ENCODE measurements around the gene TMEM131.

Gene TMEM131

DNA sequence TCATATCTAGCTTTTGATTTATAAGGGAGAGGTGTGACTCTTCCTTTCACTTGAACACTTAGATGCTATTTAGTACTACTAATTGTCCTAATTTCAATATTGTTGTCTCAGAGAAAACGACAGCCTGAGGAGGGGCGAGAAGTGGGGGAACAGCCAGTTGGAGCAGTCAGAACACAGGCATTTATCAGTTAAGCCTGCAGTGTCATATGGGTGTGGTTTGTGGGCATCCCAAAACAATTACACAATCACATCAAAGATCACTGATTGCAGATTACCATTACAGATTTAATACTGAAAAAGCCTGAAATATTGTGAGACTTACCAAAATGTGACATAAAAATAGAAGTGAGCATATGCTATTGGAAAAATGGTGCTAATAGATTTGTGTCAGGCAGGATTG, 15.8 kb downstream of the TMEM131 start:
- Histone ChIP-seq H3K9ac (ENCODE audit: low read length) (no peak overlapping the region), H3K4me1 (ENCODE audit: control insufficient read depth, insufficient read depth, low read length) (no peaks in the 10 kb centered on the region), H3K36me3 (ENCODE audit: control insufficient read depth, insufficient read depth, low read length) (no peaks in the 10 kb centered on the region), H3K27me3 (ENCODE audit: control insufficient read depth, insufficient read depth, low read length) (no peaks in the 10 kb centered on the region), H3K27ac (ENCODE audit: low read depth, low read length) (no peak overlapping the region), H3K4me3 (ENCODE audit: low read length) (no peak overlapping the region)

DNA sequence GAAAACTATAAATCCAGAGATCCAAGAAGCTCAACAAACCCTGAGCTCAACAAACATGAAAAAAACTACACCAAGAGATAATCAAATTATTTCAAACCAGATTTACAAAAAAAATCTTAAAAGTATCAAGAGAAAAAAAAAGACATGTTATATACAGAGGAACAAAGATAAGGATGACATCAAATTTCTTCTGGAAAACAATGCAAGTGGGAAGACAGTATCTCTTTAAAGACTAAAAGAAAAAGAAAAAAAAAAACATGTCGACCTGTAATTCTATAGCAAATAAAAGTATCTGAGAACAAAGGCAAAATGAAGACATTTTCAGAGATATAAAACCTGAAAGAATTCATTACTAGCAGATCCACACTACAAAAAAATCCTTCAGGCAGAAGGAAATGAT, 21.3 kb downstream of the TMEM131 start:
- Histone ChIP-seq H3K27me3 (ENCODE audit: control insufficient read depth, insufficient read depth, low read length) (no peaks in the 10 kb centered on the region), H3K9ac (ENCODE audit: low read length) (no peak overlapping the region), H3K27ac (ENCODE audit: low read depth, low read length) (no peak overlapping the region), H3K4me1 (ENCODE audit: control insufficient read depth, insufficient read depth, low read length) (peaks cover 1% of the 10 kb centered on the region), H3K36me3 (ENCODE audit: control insufficient read depth, insufficient read depth, low read length) (no peaks in the 10 kb centered on the region), H3K4me3 (ENCODE audit: low read length) (no peak overlapping the region)

DNA sequence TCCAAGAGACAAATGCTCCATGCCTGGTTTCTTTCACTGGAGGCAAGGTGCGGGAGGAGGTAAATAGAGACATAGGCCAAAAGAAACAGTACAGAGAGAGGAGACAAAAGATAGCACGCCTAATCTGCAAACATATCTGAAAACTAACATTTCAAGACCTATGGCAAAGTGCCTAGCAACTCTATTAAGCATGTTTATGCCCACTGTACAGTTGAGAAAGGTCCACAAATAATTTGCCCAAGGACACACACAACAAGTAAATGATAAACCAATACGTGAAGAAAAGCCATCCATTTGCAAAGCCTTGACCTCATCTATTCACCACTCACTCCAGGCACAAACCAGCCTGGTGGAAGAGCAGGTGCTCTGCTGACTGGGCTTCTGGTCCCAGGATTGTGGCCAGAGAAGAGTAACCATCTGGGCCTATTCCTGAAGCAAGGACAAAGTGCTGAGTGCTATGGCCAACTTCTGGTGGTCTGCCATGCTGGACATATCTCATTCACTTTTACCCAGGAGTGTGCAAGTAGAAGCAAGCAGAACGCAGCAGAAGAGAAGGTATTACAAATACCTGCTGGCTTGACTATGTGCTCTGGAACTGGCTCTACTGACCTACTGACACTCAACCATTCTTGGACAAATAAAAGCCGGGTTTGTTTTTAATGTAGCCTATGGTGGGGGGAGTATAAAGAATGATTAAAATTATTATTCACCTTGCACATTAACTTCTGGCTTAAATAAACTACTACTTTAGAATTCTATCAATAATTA, 25.3 kb downstream of the TMEM131 start:
- no peaks in the 10 kb centered on the region for H3K36me3 ChIP-seq (ENCODE audit: control insufficient read depth, insufficient read depth, low read length)
- H3K4me1 ChIP-seq (ENCODE audit: control insufficient read depth, insufficient read depth, low read length), result peaks cover 5% of the 10 kb centered on the region
- no peak overlapping the region for H3K9ac ChIP-seq (ENCODE audit: low read length)
- no peaks in the 10 kb centered on the region for H3K27me3 ChIP-seq (ENCODE audit: control insufficient read depth, insufficient read depth, low read length)
- H3K4me3 ChIP-seq (ENCODE audit: low read length), result no peak overlapping the region
- no peak overlapping the region for H3K27ac ChIP-seq (ENCODE audit: low read depth, low read length)

DNA sequence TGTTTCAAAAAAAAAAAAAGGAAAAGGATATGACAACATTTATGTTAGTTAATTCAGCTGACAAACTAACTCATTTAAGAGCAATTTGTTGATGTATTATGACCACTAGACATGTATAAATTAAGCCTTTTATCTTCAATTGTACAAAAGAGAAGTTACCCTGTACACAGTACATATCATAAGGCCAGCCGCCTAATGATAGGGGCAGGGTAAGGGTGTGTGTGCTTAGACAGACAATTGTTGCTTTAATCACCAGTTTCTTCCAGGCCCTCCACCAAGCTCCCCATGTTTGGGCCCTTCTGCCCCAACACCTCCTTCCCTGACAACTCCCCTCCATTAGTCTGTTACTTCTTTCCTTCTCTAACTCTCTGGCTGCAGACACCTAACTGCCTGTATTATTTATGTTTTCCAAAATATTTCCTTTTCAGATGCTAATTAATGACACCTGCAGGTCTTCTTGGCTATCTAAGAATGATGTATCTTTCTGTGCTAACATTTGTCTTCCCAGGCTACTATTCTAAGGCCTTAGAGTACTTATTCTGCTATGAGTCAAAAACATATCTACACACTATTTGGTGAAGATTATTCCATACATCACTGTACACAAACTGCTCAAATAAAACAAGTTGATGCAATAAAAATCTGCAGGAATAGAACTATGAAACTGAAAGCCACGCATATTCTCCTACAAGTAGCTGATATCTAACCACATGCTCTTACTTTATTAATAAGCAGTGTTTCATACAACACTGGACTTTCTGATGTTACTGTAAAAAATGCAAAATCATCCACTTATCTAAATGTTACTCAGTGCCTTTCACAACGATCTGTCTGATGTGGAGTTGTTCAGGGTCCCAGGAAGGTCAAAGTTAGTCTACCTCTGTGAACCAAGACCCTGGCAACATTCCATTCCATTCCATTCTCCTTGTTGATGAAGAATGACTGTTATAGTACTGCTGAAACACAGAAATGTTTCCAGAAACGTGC, 26.4 kb downstream of the TMEM131 start:
- no peak overlapping the region for H3K9ac ChIP-seq (ENCODE audit: low read length)
- no peaks in the 10 kb centered on the region for H3K36me3 ChIP-seq (ENCODE audit: control insufficient read depth, insufficient read depth, low read length)
- H3K27ac ChIP-seq (ENCODE audit: low read depth, low read length), result no peak overlapping the region
- H3K4me3 ChIP-seq (ENCODE audit: low read length), result no peak overlapping the region
- H3K4me1 ChIP-seq (ENCODE audit: control insufficient read depth, insufficient read depth, low read length), result peaks cover 5% of the 10 kb centered on the region
- no peaks in the 10 kb centered on the region for H3K27me3 ChIP-seq (ENCODE audit: control insufficient read depth, insufficient read depth, low read length)

DNA sequence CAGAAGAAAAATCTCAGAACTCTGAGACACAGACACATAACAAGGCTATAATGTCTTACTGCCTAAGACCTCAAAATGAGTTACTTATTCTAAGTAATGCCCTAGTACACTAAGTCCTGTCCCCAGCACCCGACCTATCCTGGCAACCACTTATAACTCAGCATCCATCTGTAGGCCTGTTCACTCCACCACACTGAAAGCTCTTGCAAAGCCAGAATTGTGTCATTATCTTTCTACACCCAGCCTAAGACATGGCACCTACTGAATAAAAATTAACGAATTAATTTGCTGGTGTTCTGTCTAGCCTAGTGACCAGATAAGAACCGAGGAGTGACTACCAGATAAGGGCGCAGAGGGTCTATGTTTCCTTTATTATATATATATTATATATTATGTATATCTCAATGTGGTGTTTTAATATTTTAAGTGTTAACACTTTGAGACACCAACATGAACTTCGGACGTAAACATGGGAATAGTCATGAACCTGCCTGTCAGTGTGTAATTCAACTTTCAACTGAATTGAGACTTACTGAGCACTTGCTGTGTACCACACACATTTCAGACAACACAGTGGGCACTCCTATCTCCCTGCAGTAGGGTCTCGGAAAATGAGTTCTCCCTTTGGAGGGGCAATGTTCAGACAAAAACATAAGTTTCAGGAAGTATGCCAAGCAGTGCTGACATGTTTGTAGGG, 27.7 kb downstream of the TMEM131 start:
- H3K27me3 ChIP-seq (ENCODE audit: control insufficient read depth, insufficient read depth, low read length), result no peaks in the 10 kb centered on the region
- peaks cover 5% of the 10 kb centered on the region for H3K4me1 ChIP-seq (ENCODE audit: control insufficient read depth, insufficient read depth, low read length)
- H3K4me3 ChIP-seq (ENCODE audit: low read length), result no peak overlapping the region
- no peak overlapping the region for H3K27ac ChIP-seq (ENCODE audit: low read depth, low read length)
- no peak overlapping the region for H3K9ac ChIP-seq (ENCODE audit: low read length)
- H3K36me3 ChIP-seq (ENCODE audit: control insufficient read depth, insufficient read depth, low read length), result no peaks in the 10 kb centered on the region

- H3K27me3 ChIP-seq (ENCODE audit: control insufficient read depth, insufficient read depth, low read length), result no peaks in the 10 kb centered on the region
- H3K4me1 ChIP-seq (ENCODE audit: control insufficient read depth, insufficient read depth, low read length), result peaks cover 5% of the 10 kb centered on the region
- H3K9ac ChIP-seq (ENCODE audit: low read length), result no peak overlapping the region
- no peak overlapping the region for H3K4me3 ChIP-seq (ENCODE audit: low read length)
- no peaks in the 10 kb centered on the region for H3K36me3 ChIP-seq (ENCODE audit: control insufficient read depth, insufficient read depth, low read length)
- no peak overlapping the region for H3K27ac ChIP-seq (ENCODE audit: low read depth, low read length)
Measured at GRCh38 chr2:97967216-97967592, 28.5 kb downstream of the TMEM131 start.

DNA sequence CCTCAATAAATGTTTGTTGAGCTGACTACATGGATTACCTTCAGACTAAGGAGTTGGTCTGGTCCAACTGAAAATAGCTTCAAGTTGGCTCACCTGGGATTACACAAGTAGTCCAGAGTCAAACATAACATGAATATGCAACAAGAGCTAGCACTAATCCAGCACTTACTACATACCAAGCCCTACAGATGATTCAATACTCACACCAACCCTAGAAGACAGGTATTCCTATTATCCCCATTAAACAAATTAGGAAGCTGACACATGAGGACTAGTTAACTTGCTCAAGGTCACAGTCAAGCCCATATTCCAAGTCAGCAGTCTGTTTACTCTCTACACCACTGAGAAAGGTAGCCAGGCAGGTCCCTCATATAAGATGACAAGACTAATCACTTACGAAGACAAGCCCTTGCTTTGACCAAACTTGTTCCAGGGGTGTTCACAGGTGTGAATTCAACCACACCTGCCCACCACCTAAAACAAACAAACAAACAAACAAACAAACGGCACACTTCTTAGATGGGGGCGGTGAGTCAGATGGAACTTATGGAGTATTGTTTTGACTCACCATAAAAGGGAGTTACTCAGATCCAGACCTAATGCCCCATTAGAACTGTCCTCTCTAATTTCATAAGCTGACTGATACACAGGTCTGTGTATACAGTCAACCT, 29.1 kb downstream of the TMEM131 start:
- Histone ChIP-seq H3K4me1 (ENCODE audit: control insufficient read depth, insufficient read depth, low read length) (peaks cover 5% of the 10 kb centered on the region), H3K36me3 (ENCODE audit: control insufficient read depth, insufficient read depth, low read length) (no peaks in the 10 kb centered on the region)

GRCh38 chr2:97965116-97965515, 30.6 kb downstream of the TMEM131 start:
- H3K27ac ChIP-seq (ENCODE audit: low read depth, low read length), result no peak overlapping the region

More for the DNA sequence above, 29.1 kb downstream of the TMEM131 start:
- no peaks in the 10 kb centered on the region for H3K27me3 ChIP-seq (ENCODE audit: control insufficient read depth, insufficient read depth, low read length)
- no peak overlapping the region for H3K27ac ChIP-seq (ENCODE audit: low read depth, low read length)
- H3K4me3 ChIP-seq (ENCODE audit: low read length), result no peak overlapping the region
- no peak overlapping the region for H3K9ac ChIP-seq (ENCODE audit: low read length)

DNA sequence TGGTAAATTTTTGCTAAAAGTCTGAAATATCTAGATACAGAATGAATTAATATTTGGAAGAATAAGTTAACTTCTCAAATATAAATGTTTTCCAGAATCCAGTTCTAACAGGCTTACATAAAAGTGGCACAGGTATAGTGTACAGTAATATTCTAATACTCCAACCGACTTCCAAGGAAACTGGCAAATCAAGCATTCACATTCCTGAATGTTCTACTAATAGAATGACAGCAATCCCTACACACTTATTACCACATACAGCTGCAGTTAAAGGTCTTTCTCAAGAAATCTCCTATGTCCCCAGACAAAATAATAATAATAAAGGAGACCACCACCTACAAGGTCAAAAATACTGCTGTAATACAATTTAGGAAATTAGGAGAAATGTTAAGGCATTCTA, 31.9 kb downstream of the TMEM131 start:
- Histone ChIP-seq H3K9ac (ENCODE audit: low read length) (no peak overlapping the region), H3K27ac (ENCODE audit: low read depth, low read length) (no peak overlapping the region), H3K4me3 (ENCODE audit: low read length) (no peak overlapping the region), H3K27me3 (ENCODE audit: control insufficient read depth, insufficient read depth, low read length) (no peaks in the 10 kb centered on the region), H3K4me1 (ENCODE audit: control insufficient read depth, insufficient read depth, low read length) (no peaks in the 10 kb centered on the region), H3K36me3 (ENCODE audit: control insufficient read depth, insufficient read depth, low read length) (no peaks in the 10 kb centered on the region)

More at GRCh38 chr2:97965116-97965515, 30.6 kb downstream of the TMEM131 start:
- Histone ChIP-seq H3K4me3 (ENCODE audit: low read length) (no peak overlapping the region), H3K4me1 (ENCODE audit: control insufficient read depth, insufficient read depth, low read length) (peaks cover 5% of the 10 kb centered on the region), H3K27me3 (ENCODE audit: control insufficient read depth, insufficient read depth, low read length) (no peaks in the 10 kb centered on the region), H3K9ac (ENCODE audit: low read length) (no peak overlapping the region), H3K36me3 (ENCODE audit: control insufficient read depth, insufficient read depth, low read length) (no peaks in the 10 kb centered on the region)

DNA sequence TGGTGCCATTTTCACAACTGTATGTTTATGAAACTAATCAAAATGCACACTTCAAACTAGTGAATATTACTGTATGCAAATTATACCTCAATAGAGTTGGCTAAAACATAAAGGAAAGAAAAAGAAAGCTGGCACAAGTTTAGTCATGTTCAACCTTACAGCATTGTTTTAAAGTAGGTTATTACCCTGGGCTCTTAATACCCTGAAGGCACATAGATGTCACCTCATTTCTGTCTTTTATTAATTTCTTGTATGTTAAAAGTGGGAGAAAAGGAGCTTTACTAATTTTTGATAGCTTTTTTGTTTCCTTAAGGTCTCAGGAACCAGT, 32.7 kb downstream of the TMEM131 start:
- Histone ChIP-seq H3K27ac (ENCODE audit: low read depth, low read length) (no peak overlapping the region), H3K36me3 (ENCODE audit: control insufficient read depth, insufficient read depth, low read length) (no peaks in the 10 kb centered on the region), H3K27me3 (ENCODE audit: control insufficient read depth, insufficient read depth, low read length) (no peaks in the 10 kb centered on the region), H3K4me3 (ENCODE audit: low read length) (no peak overlapping the region), H3K9ac (ENCODE audit: low read length) (no peak overlapping the region), H3K4me1 (ENCODE audit: control insufficient read depth, insufficient read depth, low read length) (no peaks in the 10 kb centered on the region)

DNA sequence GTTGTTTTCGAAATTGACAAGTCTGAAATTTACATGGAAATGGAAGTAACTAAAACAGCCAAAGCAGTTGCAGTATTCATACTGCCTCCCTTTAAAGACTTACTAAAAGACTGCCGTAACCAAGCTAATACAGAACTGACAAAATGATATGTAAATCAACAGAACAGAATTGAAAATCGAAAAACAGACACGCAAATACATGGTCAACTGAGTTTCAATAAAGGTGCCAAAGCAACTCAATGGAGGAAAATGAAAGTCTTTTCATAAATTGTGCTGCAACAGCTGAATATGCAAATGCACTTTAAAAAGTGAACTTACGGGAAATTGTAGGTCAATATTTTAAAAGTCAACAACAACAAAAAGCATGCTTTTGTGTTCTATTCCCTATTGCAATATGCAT, 34.2 kb downstream of the TMEM131 start:
- H3K27me3 ChIP-seq (ENCODE audit: control insufficient read depth, insufficient read depth, low read length), result no peaks in the 10 kb centered on the region
- H3K27ac ChIP-seq (ENCODE audit: low read depth, low read length), result no peak overlapping the region
- H3K9ac ChIP-seq (ENCODE audit: low read length), result no peak overlapping the region
- no peaks in the 10 kb centered on the region for H3K36me3 ChIP-seq (ENCODE audit: control insufficient read depth, insufficient read depth, low read length)
- H3K4me1 ChIP-seq (ENCODE audit: control insufficient read depth, insufficient read depth, low read length), result no peaks in the 10 kb centered on the region
- H3K4me3 ChIP-seq (ENCODE audit: low read length), result no peak overlapping the region

DNA sequence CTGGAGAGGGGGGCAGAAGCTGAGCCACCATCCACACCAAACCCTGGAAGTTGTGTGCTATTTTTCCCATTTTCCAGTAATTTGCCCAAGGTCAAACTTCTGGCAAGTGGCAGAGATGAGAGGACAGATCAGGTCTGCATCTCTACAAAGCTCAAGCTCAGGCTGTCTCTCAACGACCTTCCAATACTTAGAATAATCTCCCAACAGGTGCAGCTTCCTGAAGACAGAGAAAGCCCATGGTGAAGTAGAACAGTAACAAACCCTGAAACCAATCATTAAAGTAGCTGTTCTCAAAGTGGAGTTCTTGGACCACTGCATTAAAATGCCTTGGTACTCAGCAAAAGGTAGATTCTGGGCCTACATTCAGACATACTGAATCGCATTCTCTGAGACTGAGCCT, 37.6 kb downstream of the TMEM131 start:
- Histone ChIP-seq H3K27me3 (ENCODE audit: control insufficient read depth, insufficient read depth, low read length) (no peaks in the 10 kb centered on the region), H3K27ac (ENCODE audit: low read depth, low read length) (no peak overlapping the region), H3K4me1 (ENCODE audit: control insufficient read depth, insufficient read depth, low read length) (no peaks in the 10 kb centered on the region), H3K4me3 (ENCODE audit: low read length) (no peak overlapping the region), H3K9ac (ENCODE audit: low read length) (no peak overlapping the region), H3K36me3 (ENCODE audit: control insufficient read depth, insufficient read depth, low read length) (no peaks in the 10 kb centered on the region)
